NCI-H345 treated with DMSO at 0.1 percent for 48 hours (cell line): Measurements from ENCODE around the gene CAMKMT.
A peak's percentile ranks its signal among the peaks of the same experiment; 100 is the strongest.

ENCODE experiments used
- DNase-seq: peaks from one replicate; lab custom pipeline; 2025; ENCODE audit not compliant: unreplicated experiment; lab: John Stamatoyannopoulos, UW

Gene CAMKMT

GRCh38 chr2:44638649-44639048 is 276.9 kb downstream of the CAMKMT start:
- DNase-seq = no peak

- no peak for DNase-seq
Measured at GRCh38 chr2:44639399-44639798, 277.7 kb downstream of the CAMKMT start.

DNA sequence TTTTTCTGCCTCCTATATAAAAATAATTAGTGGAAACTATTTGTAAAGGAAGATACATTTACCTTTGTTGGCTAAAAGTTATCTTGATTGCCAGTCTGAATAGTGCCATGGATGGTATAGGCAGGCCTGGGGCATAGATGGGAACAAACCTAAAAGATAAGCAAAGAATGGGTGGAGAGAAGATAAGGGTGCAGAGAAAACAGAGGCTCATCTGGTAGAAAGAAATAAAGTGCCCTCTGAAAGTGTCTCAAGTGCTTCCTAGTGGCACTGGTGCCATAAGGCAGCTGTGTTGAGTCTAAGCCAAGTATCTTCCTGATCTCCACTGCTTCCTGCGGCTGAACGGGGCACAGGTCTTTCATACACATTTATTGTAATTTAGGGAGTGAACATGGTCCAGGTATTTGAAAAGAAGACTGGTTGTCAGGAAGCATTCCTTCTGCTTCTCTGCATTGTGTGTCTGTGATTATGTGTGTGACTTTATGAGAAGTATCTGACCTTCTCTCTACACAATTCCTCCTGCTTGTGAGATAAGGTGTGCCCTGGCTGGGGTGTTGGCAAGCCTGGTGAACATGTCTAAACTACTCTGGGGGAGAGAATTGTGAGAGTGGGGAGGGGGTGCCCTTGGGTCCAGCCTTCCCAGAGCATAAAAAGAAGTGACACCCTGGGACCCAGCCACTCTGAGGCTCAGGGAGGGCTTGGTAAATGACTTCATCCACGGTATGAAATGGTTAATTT is 280.5 kb downstream of the CAMKMT start:
- DNase-seq = no peak

- no peak for DNase-seq
Measured at GRCh38 chr2:44645937-44646336, 284.2 kb downstream of the CAMKMT start.

DNA sequence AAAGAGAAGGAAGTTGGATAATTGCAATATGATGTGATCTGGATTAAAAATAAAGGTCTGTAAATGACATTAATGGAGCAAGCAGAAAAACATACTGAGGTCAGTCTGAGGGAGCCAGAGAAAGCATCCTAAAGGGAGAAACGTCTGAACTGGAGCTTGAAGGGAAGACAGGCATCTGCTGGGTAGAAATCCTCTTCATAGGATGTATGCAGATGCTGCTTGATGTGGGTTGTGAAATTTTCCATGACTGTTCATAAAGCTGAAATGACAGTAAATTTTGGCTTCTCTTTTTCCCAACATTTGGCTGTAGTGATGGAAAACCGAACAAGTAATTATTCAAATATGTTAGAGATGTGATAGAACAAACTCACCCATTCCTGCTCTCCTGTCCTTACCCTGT is 287.6 kb downstream of the CAMKMT start:
- DNase-seq = no peak

DNA sequence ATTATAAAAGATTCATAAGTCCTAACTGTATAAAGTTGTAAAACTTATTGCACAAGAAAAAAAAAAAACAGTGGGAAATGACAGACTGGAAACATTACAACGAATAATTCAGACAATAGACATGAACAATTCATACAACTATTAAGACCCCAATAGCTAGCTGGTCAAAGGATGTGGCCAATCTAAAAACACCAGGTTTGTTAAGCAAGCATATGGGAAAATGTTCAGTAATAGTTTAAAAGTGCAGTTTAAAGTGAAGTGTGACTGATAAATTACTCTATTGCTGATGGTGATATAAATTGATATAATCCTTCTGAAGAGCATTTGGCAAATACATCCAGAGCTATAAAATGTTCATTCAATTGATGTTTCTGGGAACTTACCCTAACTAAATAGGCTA is 289.0 kb downstream of the CAMKMT start:
- no peak for DNase-seq

- no peak for DNase-seq
Measured at GRCh38 chr2:44651974-44652373, 290.2 kb downstream of the CAMKMT start.

DNA sequence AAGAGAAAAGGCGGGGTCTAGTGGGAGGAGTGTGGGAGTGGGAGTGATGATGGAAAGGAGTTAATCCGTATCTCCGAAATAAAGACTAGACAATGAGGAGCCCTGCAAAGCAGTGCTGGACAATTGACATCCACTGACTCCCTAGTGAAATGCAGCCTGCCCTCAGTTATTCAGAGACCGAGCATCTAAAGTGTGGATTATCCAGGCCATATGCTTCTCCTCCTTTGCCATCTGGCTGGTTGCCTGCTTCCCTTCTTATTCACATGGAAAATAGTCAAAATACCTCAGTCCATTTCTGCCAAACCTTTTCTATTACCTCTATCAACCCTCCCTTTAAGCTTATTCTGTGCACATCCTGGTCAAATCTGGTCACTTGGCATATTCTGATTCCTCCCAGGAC is 291.0 kb downstream of the CAMKMT start:
- no peak for DNase-seq

DNA sequence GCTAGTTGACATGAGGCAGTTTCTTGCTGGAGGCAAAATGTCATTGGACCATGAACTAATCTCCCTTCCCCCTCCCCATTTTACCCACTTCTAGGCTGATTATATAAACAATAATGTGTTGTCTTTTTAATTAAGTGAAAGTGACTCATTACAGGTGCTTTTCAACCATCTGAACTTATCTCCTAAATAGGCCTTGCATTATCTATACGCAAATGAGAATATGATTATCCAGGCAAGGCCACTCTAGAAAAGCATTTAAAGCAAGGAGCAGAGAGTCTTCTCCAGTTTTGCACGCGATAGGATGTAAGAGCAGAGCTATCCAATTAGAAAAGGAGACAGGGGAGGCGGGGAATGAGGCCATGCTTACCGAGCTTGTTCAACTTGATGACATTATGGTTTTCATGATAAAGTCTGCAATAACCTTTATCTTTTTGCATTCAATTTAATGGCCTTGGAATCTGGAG is 293.7 kb downstream of the CAMKMT start:
- peak; percentile 16 for DNase-seq

DNA sequence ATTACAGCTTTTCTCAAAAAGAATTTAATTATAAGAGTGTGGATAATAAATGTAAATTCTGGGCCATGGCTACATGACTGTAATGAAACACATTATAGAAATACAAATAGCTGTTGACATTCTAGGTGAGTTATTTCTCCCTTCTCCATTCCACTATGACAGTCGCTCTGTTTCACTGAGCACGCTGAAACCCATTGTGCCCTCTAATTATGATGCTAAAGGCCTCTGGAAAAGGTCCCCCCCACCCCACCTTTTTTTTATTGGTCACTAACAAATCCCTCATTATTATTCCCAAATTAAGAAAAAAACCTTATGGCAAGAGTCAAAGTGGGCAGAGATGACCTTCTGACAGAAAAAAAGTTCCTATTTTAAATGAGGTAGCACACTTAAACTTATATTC is 294.7 kb downstream of the CAMKMT start:
- no peak for DNase-seq

DNA sequence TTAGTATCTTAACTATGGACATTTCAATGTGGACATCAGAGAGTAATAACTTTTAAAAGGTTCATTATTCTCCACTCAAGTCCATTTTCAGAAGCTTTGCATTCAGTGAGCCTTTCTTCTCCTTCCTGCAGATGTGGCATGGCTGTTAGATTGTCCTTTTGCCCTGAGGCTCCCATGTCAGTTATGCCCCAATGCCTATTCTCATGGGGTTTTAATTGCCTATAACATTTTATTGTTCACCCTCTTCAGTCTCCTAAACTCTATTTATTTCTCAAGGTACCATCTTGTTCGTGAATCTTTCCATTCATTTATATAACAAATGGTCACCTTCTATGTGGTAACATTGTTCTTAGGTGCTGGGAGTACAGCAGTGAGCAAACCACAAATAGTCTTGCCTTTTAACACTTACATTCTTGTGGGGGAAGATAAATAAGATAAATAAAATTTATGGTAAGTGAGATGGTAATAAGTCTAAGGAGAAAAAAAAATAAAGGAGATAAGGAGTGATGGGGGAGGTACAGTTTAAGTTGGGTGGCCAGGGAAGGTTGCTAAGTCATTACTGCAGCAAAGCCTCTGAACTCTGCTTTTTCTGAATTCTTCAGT is 301.8 kb downstream of the CAMKMT start:
- no peak for DNase-seq

- no peak for DNase-seq
Measured at GRCh38 chr2:44668336-44668735, 306.6 kb downstream of the CAMKMT start.

- DNase-seq = no peak
Measured at GRCh38 chr2:44671276-44671675, 309.5 kb downstream of the CAMKMT start.

GRCh38 chr2:44671916-44672315 is 310.2 kb downstream of the CAMKMT start:
- no peak for DNase-seq

- no peak for DNase-seq
Measured at GRCh38 chr2:44672431-44672830, 310.7 kb downstream of the CAMKMT start.

GRCh38 chr2:44674473-44675284 is 312.9 kb downstream of the CAMKMT start:
- DNase-seq = no peak

GRCh38 chr2:44676379-44676778 is 314.6 kb downstream of the CAMKMT start:
- no peak for DNase-seq

DNA sequence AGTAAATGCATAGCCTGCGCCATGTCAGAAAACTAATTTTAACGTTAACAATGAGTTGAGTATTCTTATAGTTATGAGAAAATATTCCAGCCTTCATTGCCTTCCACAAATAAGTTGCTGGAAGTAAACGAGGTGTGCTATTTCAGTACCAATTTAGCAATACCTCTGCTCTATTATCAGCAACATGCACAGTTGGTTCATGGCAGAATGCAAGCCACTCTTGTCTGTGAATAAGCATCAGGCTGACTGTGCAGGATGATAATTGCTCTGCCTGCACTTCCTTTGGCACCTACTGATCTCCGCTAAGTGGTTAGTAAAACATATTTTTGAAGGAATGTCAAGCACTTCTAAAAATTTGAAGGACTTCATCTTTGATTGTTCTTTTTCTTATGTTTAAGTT is 317.8 kb downstream of the CAMKMT start:
- no peak for DNase-seq

DNA sequence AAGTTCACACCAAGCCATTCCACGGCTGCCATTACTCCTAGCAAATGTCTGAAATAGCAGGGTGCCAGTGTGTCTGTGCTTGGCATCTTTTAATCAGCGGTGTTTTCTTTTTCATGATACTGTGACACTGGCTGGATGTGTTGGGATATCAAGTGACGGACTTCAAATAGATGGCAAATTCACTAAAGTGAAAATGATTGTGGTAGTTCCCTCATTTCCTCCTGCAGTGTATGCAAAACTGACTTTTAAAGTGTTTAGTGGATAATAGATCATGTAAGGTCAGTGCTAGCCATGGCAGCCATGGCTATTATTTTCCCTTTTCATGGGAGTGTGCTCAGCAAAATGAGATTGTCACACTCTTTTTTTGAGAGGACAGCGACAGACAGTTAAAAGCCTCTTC is 318.2 kb downstream of the CAMKMT start:
- DNase-seq = no peak

- DNase-seq = no peak
Measured at GRCh38 chr2:44680424-44680971, 318.8 kb downstream of the CAMKMT start.

DNA sequence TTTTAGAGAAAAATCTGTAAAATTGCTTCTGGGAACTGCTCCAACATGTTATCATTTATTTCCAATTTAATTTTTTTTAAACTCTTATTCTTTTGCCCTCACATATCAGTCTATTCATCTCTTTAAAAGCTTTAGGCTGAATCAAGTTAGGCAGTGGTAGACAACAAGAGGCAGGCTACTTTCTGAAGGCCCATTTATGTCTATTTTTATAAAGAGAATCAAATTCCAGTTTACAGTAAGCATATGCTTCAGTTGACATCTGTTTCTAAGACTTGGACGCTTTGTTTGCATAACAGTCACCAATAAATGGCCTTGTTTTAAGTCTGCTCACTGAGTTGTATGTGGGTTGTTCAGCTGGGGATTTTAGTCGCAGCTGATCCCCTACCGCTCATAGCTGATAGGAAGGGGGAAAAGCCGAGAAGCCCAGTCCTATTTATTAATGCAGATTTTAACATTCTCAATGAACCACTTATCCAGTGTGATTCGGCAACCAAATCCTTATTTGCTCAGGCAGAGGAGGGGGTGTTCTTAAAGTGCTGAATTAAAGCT is 319.3 kb downstream of the CAMKMT start:
- peak; percentile 33 for DNase-seq
